GM23338 (cell line): ENCODE measurements around the gene TMEM8B. TPM values are rescaled to one million over a fixed set of nuclear protein-coding genes. Genes with fewer than 3 reads are reported as not detected.

Source experiments
- ATAC-seq: fragments of 200-7000 bp; cut with Tn5 transposase; 3 replicates; pipeline ENCODE4 v1.9.1; 2020
- DNase-seq: peaks from one replicate; pipeline ENCODE4 v3.0.0-alpha.2; 2015; ENCODE audit warnings: low spot score
- H2AFZ ChIP-seq: fragments of 200-600 bp; sonication (generic); 2 replicates; pipeline ENCODE4 v1.8.0; 2016; ENCODE audit warnings: antibody characterized with exemption, mild to moderate bottlenecking, moderate library complexity
- H3F3A ChIP-seq: fragments of 200-600 bp; sonication (generic); replicated peaks from 2 replicates; pipeline ENCODE4 v1.8.0; 2017; ENCODE audit warnings: antibody characterized with exemption, mixed run types, low read depth
- H3K27ac ChIP-seq: fragments of 200-600 bp; sonication (generic); 2 replicates; pipeline ENCODE4 v1.6.1; 2016; ENCODE audit warnings: low read depth
- H3K27me3 ChIP-seq: fragments of 200-600 bp; sonication (generic); 2 replicates; pipeline ENCODE4 v1.8.0; 2016; ENCODE audit warnings: mild to moderate bottlenecking, mixed run types, moderate library complexity; ENCODE audit not compliant: insufficient read depth
- H3K36me3 ChIP-seq: fragments of 200-600 bp; sonication (generic); 2 replicates; pipeline ENCODE4 v1.8.0; 2016; ENCODE audit warnings: mild to moderate bottlenecking; ENCODE audit not compliant: insufficient read depth
- H3K4me1 ChIP-seq: fragments of 200-600 bp; sonication (generic); 2 replicates; pipeline ENCODE4 v1.8.0; 2016; ENCODE audit warnings: mild to moderate bottlenecking, moderate library complexity; ENCODE audit not compliant: insufficient read depth
- H3K4me2 ChIP-seq: fragments of 200-600 bp; sonication (generic); 2 replicates; pipeline ENCODE4 v1.7.1; 2017; ENCODE audit warnings: mixed run types
- H3K4me3 ChIP-seq: fragments of 200-600 bp; sonication (generic); 2 replicates; pipeline ENCODE4 v1.6.1; 2016; ENCODE audit warnings: mixed run types
- H3K79me2 ChIP-seq: fragments of 200-600 bp; sonication (generic); replicated peaks from 2 replicates; pipeline ENCODE4 v1.8.0; 2017; ENCODE audit warnings: mild to moderate bottlenecking; ENCODE audit not compliant: insufficient read depth
- H3K9me2 ChIP-seq: fragments of 200-600 bp; sonication (generic); 2 replicates; pipeline ENCODE4 v1.8.0; 2017; ENCODE audit not compliant: insufficient read depth
- H4K20me1 ChIP-seq: fragments of 200-600 bp; sonication (generic); replicated peaks from 2 replicates; pipeline ENCODE4 v1.8.0; 2017; ENCODE audit warnings: mild to moderate bottlenecking; ENCODE audit not compliant: insufficient read depth
- H3K27ac Mint-ChIP-seq: 2 replicates; pipeline ENCODE4 v1.8.0; 2020; ENCODE audit warnings: inconsistent platforms, mild to moderate bottlenecking, moderate library complexity, mixed read lengths
- H3K27me3 Mint-ChIP-seq: 3 replicates; pipeline ENCODE4 v1.8.0; 2022; ENCODE audit warnings: low read depth, mild to moderate bottlenecking, moderate library complexity, mixed read lengths, inconsistent platforms; ENCODE audit not compliant: insufficient read depth, poor library complexity
- H3K36me3 Mint-ChIP-seq: 3 replicates; pipeline ENCODE4 v1.8.0; 2021; ENCODE audit warnings: low read depth, mild to moderate bottlenecking, inconsistent platforms, moderate library complexity, mixed read lengths
- H3K4me1 Mint-ChIP-seq: 3 replicates; pipeline ENCODE4 v1.8.0; 2020; ENCODE audit warnings: mild to moderate bottlenecking, inconsistent platforms, mixed read lengths
- H3K4me3 Mint-ChIP-seq: 3 replicates; pipeline ENCODE4 v1.8.0; 2021; ENCODE audit warnings: moderate library complexity, mild to moderate bottlenecking, inconsistent platforms, mixed read lengths
- H3K9me3 Mint-ChIP-seq: 3 replicates; pipeline ENCODE4 v1.8.0; 2020; ENCODE audit warnings: moderate library complexity, mild to moderate bottlenecking, inconsistent platforms, mixed read lengths
- CREB1 ChIP-seq: fragments of 250-450 bp; sonication (Bioruptor Pico); IDR thresholded peaks from 2 replicates; pipeline ENCODE4 v1.5.0; 2020; ENCODE audit warnings: low read depth, mild to moderate bottlenecking, moderate library complexity
- EZH2 ChIP-seq: fragments of 200-600 bp; sonication (generic); IDR thresholded peaks from one replicate; pipeline ENCODE4 v1.8.0; 2017; ENCODE audit warnings: antibody characterized with exemption, mild to moderate bottlenecking, low read depth; ENCODE audit not compliant: unreplicated experiment
- EZH2phosphoT487 ChIP-seq: fragments of 200-600 bp; sonication (generic); IDR thresholded peaks from one replicate; pipeline ENCODE4 v1.8.1; 2018; ENCODE audit warnings: antibody characterized with exemption; ENCODE audit not compliant: unreplicated experiment
- NANOG ChIP-seq: IDR thresholded peaks from 2 replicates; pipeline ENCODE4 v1.6.1; 2016; ENCODE audit warnings: antibody characterized with exemption, borderline replicate concordance
- ZNF114 ChIP-seq: fragments of 250-450 bp; sonication (Bioruptor Pico); IDR thresholded peaks from 2 replicates; pipeline ENCODE4 v1.5.0; 2020; ENCODE audit warnings: mild to moderate bottlenecking, moderate library complexity
- polyA plus RNA-seq: library from polyadenylated mRNA; unstranded; fragments of >200 nt; fragmentation: Nextera tagmentation; extraction: Ambion mirVana; gene quantifications from 2 replicates; pipeline ENCODE4 v1.2.1, GENCODE V29; 2016
- total RNA-seq: library from RNA; depleted of rRNA; stranded (reverse); fragments of >200 nt; shearing (Covaris generic); gene quantifications from 2 replicates; pipeline ENCODE4 v1.2.3, GENCODE V29; 2014
- TF ChIP-seq, protein P1 (sequence below): fragments of 250-450 bp; sonication (Bioruptor Pico); IDR thresholded peaks from 2 replicates; pipeline ENCODE4 v1.5.0; 2020; ENCODE audit warnings: mild to moderate bottlenecking, moderate library complexity
- TF ChIP-seq, protein P2 (sequence below): IDR thresholded peaks from 2 replicates; pipeline ENCODE4 v1.6.1; 2016; ENCODE audit warnings: antibody characterized with exemption

The TMEM8B gene
- total and polyA plus RNA-seq, 2 experiments from 2014 or later, result 4.2 to 5.5 TPM

DNA sequence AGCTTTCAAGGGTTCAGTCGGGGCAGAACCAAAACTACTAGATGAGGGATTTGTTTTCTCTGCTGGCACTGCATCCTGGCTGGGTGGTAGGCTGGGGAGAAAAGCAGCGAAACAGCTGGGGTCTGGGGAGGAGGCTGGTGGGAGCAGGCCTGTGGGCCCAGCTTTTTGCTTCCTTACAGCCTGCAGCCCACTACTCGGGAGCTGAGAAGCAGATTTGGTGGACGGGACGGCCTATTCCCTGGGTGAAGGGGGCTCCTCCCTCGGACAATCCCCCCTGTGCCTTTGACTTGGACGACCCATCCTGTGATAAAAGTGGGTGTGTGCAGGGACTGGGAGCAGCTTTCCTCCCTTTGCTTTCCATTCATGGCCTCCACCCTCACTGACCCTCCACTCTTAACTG lies 28.5 kb upstream of the TMEM8B start (continued):
- TF ChIP-seq, protein P1, sequence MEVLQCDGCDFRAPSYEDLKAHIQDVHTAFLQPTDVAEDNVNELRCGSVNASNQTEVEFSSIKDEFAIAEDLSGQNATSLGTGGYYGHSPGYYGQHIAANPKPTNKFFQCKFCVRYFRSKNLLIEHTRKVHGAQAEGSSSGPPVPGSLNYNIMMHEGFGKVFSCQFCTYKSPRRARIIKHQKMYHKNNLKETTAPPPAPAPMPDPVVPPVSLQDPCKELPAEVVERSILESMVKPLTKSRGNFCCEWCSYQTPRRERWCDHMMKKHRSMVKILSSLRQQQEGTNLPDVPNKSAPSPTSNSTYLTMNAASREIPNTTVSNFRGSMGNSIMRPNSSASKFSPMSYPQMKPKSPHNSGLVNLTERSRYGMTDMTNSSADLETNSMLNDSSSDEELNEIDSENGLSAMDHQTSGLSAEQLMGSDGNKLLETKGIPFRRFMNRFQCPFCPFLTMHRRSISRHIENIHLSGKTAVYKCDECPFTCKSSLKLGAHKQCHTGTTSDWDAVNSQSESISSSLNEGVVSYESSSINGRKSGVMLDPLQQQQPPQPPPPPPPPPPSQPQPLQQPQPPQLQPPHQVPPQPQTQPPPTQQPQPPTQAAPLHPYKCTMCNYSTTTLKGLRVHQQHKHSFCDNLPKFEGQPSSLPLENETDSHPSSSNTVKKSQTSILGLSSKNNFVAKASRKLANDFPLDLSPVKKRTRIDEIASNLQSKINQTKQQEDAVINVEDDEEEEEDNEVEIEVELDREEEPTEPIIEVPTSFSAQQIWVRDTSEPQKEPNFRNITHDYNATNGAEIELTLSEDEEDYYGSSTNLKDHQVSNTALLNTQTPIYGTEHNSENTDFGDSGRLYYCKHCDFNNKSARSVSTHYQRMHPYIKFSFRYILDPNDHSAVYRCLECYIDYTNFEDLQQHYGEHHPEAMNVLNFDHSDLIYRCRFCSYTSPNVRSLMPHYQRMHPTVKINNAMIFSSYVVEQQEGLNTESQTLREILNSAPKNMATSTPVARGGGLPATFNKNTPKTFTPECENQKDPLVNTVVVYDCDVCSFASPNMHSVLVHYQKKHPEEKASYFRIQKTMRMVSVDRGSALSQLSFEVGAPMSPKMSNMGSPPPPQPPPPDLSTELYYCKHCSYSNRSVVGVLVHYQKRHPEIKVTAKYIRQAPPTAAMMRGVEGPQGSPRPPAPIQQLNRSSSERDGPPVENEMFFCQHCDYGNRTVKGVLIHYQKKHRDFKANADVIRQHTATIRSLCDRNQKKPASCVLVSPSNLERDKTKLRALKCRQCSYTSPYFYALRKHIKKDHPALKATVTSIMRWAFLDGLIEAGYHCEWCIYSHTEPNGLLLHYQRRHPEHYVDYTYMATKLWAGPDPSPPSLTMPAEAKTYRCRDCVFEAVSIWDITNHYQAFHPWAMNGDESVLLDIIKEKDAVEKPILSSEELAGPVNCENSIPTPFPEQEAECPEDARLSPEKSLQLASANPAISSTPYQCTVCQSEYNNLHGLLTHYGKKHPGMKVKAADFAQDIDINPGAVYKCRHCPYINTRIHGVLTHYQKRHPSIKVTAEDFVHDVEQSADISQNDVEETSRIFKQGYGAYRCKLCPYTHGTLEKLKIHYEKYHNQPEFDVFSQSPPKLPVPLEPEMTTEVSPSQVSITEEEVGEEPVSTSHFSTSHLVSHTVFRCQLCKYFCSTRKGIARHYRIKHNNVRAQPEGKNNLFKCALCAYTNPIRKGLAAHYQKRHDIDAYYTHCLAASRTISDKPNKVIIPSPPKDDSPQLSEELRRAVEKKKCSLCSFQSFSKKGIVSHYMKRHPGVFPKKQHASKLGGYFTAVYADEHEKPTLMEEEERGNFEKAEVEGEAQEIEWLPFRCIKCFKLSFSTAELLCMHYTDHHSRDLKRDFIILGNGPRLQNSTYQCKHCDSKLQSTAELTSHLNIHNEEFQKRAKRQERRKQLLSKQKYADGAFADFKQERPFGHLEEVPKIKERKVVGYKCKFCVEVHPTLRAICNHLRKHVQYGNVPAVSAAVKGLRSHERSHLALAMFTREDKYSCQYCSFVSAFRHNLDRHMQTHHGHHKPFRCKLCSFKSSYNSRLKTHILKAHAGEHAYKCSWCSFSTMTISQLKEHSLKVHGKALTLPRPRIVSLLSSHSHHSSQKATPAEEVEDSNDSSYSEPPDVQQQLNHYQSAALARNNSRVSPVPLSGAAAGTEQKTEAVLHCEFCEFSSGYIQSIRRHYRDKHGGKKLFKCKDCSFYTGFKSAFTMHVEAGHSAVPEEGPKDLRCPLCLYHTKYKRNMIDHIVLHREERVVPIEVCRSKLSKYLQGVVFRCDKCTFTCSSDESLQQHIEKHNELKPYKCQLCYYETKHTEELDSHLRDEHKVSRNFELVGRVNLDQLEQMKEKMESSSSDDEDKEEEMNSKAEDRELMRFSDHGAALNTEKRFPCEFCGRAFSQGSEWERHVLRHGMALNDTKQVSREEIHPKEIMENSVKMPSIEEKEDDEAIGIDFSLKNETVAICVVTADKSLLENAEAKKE (CRISPR knock-in tag), result no peak
- TF ChIP-seq EZH2 (no peak), EZH2phosphoT487 (no peak), NANOG (no peak), CREB1 (CRISPR knock-in tag) (no peak)
- TF ChIP-seq, protein P2, sequence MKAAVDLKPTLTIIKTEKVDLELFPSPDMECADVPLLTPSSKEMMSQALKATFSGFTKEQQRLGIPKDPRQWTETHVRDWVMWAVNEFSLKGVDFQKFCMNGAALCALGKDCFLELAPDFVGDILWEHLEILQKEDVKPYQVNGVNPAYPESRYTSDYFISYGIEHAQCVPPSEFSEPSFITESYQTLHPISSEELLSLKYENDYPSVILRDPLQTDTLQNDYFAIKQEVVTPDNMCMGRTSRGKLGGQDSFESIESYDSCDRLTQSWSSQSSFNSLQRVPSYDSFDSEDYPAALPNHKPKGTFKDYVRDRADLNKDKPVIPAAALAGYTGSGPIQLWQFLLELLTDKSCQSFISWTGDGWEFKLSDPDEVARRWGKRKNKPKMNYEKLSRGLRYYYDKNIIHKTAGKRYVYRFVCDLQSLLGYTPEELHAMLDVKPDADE, result no peak

DNA sequence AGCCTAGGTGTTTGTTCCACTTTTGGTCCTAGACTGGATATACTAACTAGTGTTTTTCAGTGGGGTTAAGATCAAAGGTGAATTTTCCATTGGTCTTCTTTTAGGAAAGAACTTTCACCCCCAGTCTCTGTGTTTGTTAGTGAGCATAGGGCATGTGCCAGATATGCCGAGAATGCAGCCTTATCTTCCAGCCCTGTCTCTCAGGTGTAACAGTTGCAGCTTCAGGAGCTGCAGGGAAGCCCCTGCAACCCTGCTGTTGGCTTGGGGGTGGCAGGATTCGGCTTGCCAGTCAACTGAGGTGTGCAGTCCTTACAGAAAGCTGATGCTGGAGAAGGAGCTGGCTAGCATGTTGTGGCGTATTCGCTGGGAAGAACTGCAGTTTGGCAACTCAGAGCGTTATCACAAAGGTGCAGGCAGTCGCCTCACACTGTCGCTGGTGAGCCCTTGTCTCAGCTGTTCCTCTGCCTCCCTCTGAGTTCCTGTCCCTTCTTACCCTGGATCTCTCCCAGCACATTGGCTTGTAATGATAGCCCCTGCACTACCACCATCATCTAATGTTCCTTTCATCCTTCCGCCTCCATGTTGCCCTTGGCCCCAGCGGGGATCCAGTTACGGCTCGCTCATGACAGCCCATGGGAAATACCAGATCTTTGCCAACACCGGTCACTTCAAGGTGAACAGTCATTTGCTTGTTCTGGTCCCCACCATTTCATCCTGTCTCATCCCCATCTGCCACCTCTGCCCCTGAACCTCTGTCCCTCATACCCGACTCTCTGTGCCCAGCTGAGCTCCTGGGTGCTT lies 27.5 kb upstream of the TMEM8B start:
- Histone ChIP-seq H3K79me2 (no peaks in the 10 kb centered on the region), H3K4me3 (no peak overlapping the region), H3K27me3 (no peaks in the 10 kb centered on the region), H2AFZ (no peak overlapping the region), H3K9me2 (no peaks in the 10 kb centered on the region), H3K4me1 (peaks cover 3% of the 10 kb centered on the region; the same call in 1 of the 2 replicates), H3K36me3 (0 out of 2 replicates have a peak, but pooled peaks cover 7% of the 10 kb centered on the region), H3K4me2 (no peak overlapping the region), H4K20me1 (no peaks in the 10 kb centered on the region; the same call in 1 of the 2 replicates), H3F3A (0 out of 2 replicates have a peak, but pooled peaks cover 3% of the 10 kb centered on the region), H3K27ac (no peak overlapping the region)
- Mint-ChIP-seq H3K4me1 (peaks cover 1% of the 10 kb centered on the region; the same call in 2 of the 3 replicates), H3K9me3 (no peaks in the 10 kb centered on the region; the same call in 2 of the 3 replicates), H3K27ac (no peak overlapping the region), H3K4me3 (no peak overlapping the region), H3K27me3 (peaks cover 4% of the 10 kb centered on the region), H3K36me3 (no peaks in the 10 kb centered on the region; the same call in 1 of the 3 replicates)
- DNase-seq (no peak), ATAC-seq (no peak)
- TF ChIP-seq, protein P1 (CRISPR knock-in tag), result no peak
- TF ChIP-seq ZNF114 (CRISPR knock-in tag), result no peak
- no peak for TF ChIP-seq NANOG
